Loucy (cell line): ENCODE data around the gene ANXA9.

Source experiments
- H2AFZ ChIP-seq: fragments of 200-600 bp; sonication (generic); 2 replicates; pipeline ENCODE4 v1.6.0; 2016; ENCODE audit warnings: antibody characterized with exemption, mild to moderate bottlenecking, low read length, moderate library complexity
- H3F3A ChIP-seq: fragments of 200-600 bp; 2 replicates; pipeline ENCODE4 v1.6.0; 2016; ENCODE audit warnings: antibody characterized with exemption, low read depth, mild to moderate bottlenecking
- H3K27me3 ChIP-seq: fragments of 200-600 bp; sonication (generic); 2 replicates; pipeline ENCODE4 v1.6.1; 2014; ENCODE audit warnings: low read length, mild to moderate bottlenecking; ENCODE audit not compliant: insufficient read depth, poor library complexity, severe bottlenecking
- H3K36me3 ChIP-seq: fragments of 200-600 bp; sonication (generic); 2 replicates; pipeline ENCODE4 v1.6.1; 2016; ENCODE audit warnings: low read length; ENCODE audit not compliant: insufficient read depth
- H3K4me1 ChIP-seq: fragments of 200-600 bp; sonication (generic); 2 replicates; pipeline ENCODE4 v1.5.1; 2014; ENCODE audit warnings: low read length, mild to moderate bottlenecking; ENCODE audit not compliant: insufficient read depth, poor library complexity, severe bottlenecking
- H3K4me2 ChIP-seq: fragments of 200-600 bp; sonication (generic); 2 replicates; pipeline ENCODE4 v1.6.0; 2014; ENCODE audit warnings: antibody characterized with exemption, low read length, low read depth, mild to moderate bottlenecking; ENCODE audit not compliant: poor library complexity, severe bottlenecking
- H3K4me3 ChIP-seq: fragments of 200-600 bp; sonication (generic); 2 replicates; pipeline ENCODE4 v1.5.1; 2014; ENCODE audit warnings: low read length, mild to moderate bottlenecking, mixed read lengths; ENCODE audit not compliant: poor library complexity, severe bottlenecking
- H3K79me2 ChIP-seq: fragments of 200-600 bp; sonication (generic); 2 replicates; pipeline ENCODE4 v1.6.1; 2014; ENCODE audit warnings: low read length; ENCODE audit not compliant: insufficient read depth
- H3K9ac ChIP-seq: fragments of 200-600 bp; sonication (generic); 2 replicates; pipeline ENCODE4 v1.6.0; 2014; ENCODE audit warnings: mild to moderate bottlenecking, low read depth, low read length, moderate library complexity; ENCODE audit not compliant: poor library complexity, severe bottlenecking
- H3K9me2 ChIP-seq: fragments of 200-600 bp; sonication (generic); replicated peaks from 2 replicates; pipeline ENCODE4 v1.6.1; 2016; ENCODE audit warnings: low read depth, low read length, mixed read lengths
- H3K9me3 ChIP-seq: fragments of 200-600 bp; sonication (generic); 2 replicates; pipeline ENCODE4 v1.6.1; 2014; ENCODE audit warnings: mild to moderate bottlenecking, antibody characterized with exemption, low read length, low read depth; ENCODE audit not compliant: insufficient read depth
- H4K20me1 ChIP-seq: fragments of 200-600 bp; sonication (generic); 2 replicates; pipeline ENCODE4 v1.6.0; 2014; ENCODE audit warnings: antibody characterized with exemption, low read length, mild to moderate bottlenecking; ENCODE audit not compliant: insufficient read depth, poor library complexity, severe bottlenecking
- CTCF ChIP-seq: fragments of 200-600 bp; sonication (generic); conservative IDR thresholded peaks from 2 replicates; pipeline ENCODE4 v1.5.1; 2014; ENCODE audit warnings: mild to moderate bottlenecking, antibody characterized with exemption, low read length
- EZH2phosphoT487 ChIP-seq: fragments of 200-600 bp; IDR thresholded peaks from 2 replicates; pipeline ENCODE4 v1.6.1; 2018; ENCODE audit warnings: antibody characterized with exemption, mild to moderate bottlenecking, moderate library complexity, borderline replicate concordance

Gene ANXA9

DNA sequence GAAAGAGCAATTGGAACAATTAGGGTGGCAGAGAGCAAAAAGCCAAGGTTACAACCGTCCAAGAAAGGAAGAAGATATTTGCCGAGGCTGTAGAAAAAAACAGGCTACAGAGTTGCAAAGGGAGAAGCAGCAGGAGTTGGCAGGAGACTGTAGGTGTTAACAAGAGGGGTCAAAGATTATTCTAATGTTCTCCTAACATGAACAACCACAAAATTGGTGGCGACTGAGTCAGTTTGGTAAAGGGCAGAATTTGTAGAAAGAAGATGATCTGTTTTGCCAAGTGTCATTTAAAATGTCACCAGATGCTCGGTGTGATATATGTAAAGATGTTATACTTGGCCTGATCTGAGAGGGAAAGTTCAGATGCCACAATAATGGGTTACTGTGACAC lies 25.8 kb downstream of the ANXA9 start:
- Histone ChIP-seq H3K4me2 (peak overlapping the region; percentile 94), H3K9ac (peak overlapping the region; percentile 86), H4K20me1 (no peaks in the 10 kb centered on the region), H3F3A (peaks cover 9% of the 10 kb centered on the region; the same call in 1 of the 2 replicates), H3K79me2 (peaks cover 33% of the 10 kb centered on the region), H3K9me2 (no peaks in the 10 kb centered on the region), H3K4me3 (peak overlapping the region; percentile 96), H3K27me3 (no peaks in the 10 kb centered on the region), H2AFZ (peak overlapping the region; percentile 84), H3K36me3 (no peaks in the 10 kb centered on the region), H3K4me1 (peaks cover 68% of the 10 kb centered on the region), H3K9me3 (no peaks in the 10 kb centered on the region)
- TF ChIP-seq EZH2phosphoT487 (no peak), CTCF (no peak)

DNA sequence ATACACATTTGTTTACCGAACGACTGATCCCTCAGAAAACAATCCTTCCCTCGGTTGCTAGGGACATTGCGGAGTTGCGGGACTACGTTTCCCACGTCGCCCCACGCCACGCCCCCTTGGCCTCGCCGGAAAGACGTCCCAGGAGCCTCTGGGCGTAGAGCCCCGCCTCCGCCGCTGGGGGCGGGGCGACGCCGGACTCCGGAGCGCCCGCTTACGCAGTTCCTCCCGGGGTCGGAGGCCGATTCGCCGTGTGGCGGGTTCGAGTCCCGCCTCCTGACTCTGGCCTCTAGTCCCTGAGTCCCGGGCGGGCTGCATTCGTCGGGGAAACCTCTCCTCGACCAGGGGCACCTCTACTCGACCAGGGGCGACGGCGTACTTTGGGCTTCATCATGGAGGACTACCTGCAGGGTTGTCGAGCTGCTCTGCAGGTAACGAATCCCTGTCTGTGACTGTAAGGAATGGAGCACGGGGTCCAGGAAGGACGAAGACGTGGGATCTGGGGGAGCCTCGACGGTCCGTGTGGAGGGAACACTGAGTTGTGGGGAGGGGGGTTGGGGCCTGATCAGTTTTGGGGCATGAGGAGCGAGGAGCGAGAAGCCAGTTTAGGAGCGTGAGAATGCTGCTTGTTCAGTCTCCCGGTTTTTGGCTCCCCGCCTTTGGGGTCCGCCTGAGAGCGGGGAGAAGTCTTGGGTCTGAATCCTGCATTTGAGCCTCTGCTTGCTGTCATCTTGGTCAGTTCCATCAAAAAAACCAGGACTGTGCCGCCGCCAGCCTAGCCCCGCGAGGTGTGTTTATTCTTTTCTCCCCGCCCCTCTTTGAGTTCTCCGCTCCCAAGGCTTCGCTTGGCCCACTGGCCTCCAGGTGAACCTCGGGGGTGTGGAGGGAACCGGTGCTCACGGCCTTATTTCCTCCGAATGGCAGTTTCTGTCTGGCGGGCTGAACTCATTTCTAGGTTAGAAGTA lies 26.4 kb downstream of the ANXA9 start, which contains the start of gene PRUNE1:
Gene PRUNE1, plus strand, starts transcription at position 206 of the 962 bp plus-strand sequence. Its CDS starts 184 bp downstream, at position 390.
- Histone ChIP-seq H3K9me3 (no peaks in the 10 kb centered on the region), H2AFZ (peak within 1 kb of the TSS; percentile 98), H4K20me1 (no peaks in the 10 kb centered on the region), H3K79me2 (peaks cover 33% of the 10 kb centered on the region), H3K27me3 (no peaks in the 10 kb centered on the region), H3K4me3 (peak within 1 kb of the TSS; percentile 96), H3F3A (peaks cover 9% of the 10 kb centered on the region; the same call in 1 of the 2 replicates), H3K9ac (peak within 1 kb of the TSS; percentile 86), H3K9me2 (no peaks in the 10 kb centered on the region), H3K36me3 (no peaks in the 10 kb centered on the region), H3K4me2 (peak within 1 kb of the TSS; percentile 94), H3K4me1 (peaks cover 68% of the 10 kb centered on the region)
- TF ChIP-seq EZH2phosphoT487 (no peak), CTCF (no peak)

- no peaks in the 10 kb centered on the region for H3K27me3 ChIP-seq
- peaks cover 70% of the 10 kb centered on the region for H3K4me1 ChIP-seq
- no peaks in the 10 kb centered on the region for H3K36me3 ChIP-seq
- peak overlapping the region; percentile 86 for H3K9ac ChIP-seq
- no peak for TF ChIP-seq EZH2phosphoT487
- TF ChIP-seq CTCF = no peak
- peak overlapping the region; percentile 96 for H3K4me3 ChIP-seq
- H3K4me2 ChIP-seq = peak overlapping the region; percentile 94
- H3K9me3 ChIP-seq = no peaks in the 10 kb centered on the region
- no peaks in the 10 kb centered on the region for H3K9me2 ChIP-seq
- no peaks in the 10 kb centered on the region for H4K20me1 ChIP-seq
- peaks cover 33% of the 10 kb centered on the region for H3K79me2 ChIP-seq
- peak overlapping the region; percentile 98 for H2AFZ ChIP-seq
- peaks cover 9% of the 10 kb centered on the region; the same call in 1 of the 2 replicates for H3F3A ChIP-seq
Measured at GRCh38 chr1:151009206-151009587, 27.1 kb downstream of the ANXA9 start.
